ENCODE measurements around the gene FOXP1.

DNA sequence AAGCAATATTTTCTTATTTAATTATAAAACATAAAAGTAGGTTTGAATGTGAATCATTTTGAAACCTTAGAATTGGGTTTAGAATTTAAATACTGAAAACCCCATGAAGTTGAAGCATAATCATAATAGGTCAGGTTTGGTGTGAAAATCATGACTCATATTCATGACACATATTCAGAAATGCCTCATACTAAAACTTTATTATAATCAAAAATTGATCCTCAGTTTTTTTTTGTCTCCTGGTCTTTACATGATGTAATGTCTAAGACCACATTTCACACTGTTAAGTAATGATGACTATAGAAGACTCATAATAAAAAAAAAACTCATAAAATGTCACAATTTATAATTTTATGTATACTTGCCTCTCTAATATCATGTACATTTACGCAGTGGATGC lies 190.4 kb downstream of the FOXP1 start:
- TF ChIP-seq EP300 (IDR thresholded peaks at IDR 0.05), result no peak
- no peak for TF ChIP-seq POLR2AphosphoS5 (IDR thresholded peaks at IDR 0.05)
- TF ChIP-seq, protein P1, sequence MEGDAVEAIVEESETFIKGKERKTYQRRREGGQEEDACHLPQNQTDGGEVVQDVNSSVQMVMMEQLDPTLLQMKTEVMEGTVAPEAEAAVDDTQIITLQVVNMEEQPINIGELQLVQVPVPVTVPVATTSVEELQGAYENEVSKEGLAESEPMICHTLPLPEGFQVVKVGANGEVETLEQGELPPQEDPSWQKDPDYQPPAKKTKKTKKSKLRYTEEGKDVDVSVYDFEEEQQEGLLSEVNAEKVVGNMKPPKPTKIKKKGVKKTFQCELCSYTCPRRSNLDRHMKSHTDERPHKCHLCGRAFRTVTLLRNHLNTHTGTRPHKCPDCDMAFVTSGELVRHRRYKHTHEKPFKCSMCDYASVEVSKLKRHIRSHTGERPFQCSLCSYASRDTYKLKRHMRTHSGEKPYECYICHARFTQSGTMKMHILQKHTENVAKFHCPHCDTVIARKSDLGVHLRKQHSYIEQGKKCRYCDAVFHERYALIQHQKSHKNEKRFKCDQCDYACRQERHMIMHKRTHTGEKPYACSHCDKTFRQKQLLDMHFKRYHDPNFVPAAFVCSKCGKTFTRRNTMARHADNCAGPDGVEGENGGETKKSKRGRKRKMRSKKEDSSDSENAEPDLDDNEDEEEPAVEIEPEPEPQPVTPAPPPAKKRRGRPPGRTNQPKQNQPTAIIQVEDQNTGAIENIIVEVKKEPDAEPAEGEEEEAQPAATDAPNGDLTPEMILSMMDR (IDR thresholded peaks at IDR 0.05), result no peak
- no peak for TF ChIP-seq POLR2A (IDR thresholded peaks at IDR 0.05)
